ENCODE data around the gene SIDT1. TPM values are rescaled to one million over a fixed set of nuclear protein-coding genes. Genes with fewer than 3 reads are reported as not detected.

Gene SIDT1
- total and polyA plus RNA-seq, 4 donors: 0.08 to 2.2 (median 0.82) TPM

- no peak overlapping the region for H3K9ac ChIP-seq (ENCODE audit: low read depth in 1 of 2, low read length in 2 of 2)
- H3K4me3 ChIP-seq (ENCODE audit: low read depth in 1 of 3, low read length in 3 of 3): no peak overlapping the region
- no peaks in the 10 kb centered on the region for H3K9me3 ChIP-seq (ENCODE audit: control insufficient read depth in 4 of 4, low read length in 3 of 4)
- H3K27me3 ChIP-seq (ENCODE audit: control insufficient read depth in 4 of 4, insufficient read depth in 4 of 4, low read length in 3 of 4): no peaks in the 10 kb centered on the region
- peak overlapping the region in 1 of 2 donors; percentile 16 for H3K27ac ChIP-seq (ENCODE audit: low read depth in 1 of 2, low read length in 2 of 2)
- peaks cover 6 to 29% (median 20%) of the 10 kb centered on the region in 4 donors for H3K4me1 ChIP-seq (ENCODE audit: control insufficient read depth in 4 of 4, insufficient read depth in 4 of 4, low read length in 3 of 4)
- 46% methylated on average over 4 of the region's 4 CpGs for WGBS
- H3K36me3 ChIP-seq (ENCODE audit: control insufficient read depth in 4 of 4, insufficient read depth in 3 of 4, low read depth in 1 of 4, low read length in 3 of 4): peaks cover 4 to 16% (median 8%) of the 10 kb centered on the region in 4 donors
- DNase-seq (ENCODE audit: low spot score): no peak
- TF ChIP-seq GABPA (IDR thresholded peaks at IDR 0.05 in 1 of 2, conservative IDR thresholded peaks at IDR 0.05 in 1 of 2) (no peak), CTCF (IDR thresholded peaks at IDR 0.05; ENCODE audit: low read depth, low read length, missing input control) (no peak), SP1 (IDR thresholded peaks at IDR 0.05) (no peak), ATF3 (IDR thresholded peaks at IDR 0.05) (no peak), JUND (IDR thresholded peaks at IDR 0.05) (peak in 1 of 2 donors; percentile 14), HNF4A (conservative IDR thresholded peaks at IDR 0.05) (peak in 1 of 2 donors; percentile 45), RXRA (IDR thresholded peaks at IDR 0.05) (peak in 1 of 2 donors; percentile 32), FOXA1 (IDR thresholded peaks at IDR 0.05) (no peak), HNF4G (IDR thresholded peaks at IDR 0.05) (no peak), MAX (IDR thresholded peaks at IDR 0.05) (peak; percentile 39), ZBTB33 (IDR thresholded peaks at IDR 0.05) (no peak), EGR1 (IDR thresholded peaks at IDR 0.05; ENCODE audit: low read depth in 2 of 2) (no peak), YY1 (IDR thresholded peaks at IDR 0.05) (peak; percentile 66), REST (IDR thresholded peaks at IDR 0.05) (peak; percentile 14)
These were observed 128.5 kb downstream of the SIDT1 start for GRCh38 chr3:113660896-113661295.

GRCh38 chr3:113662824-113663223 is 130.5 kb downstream of the SIDT1 start:
- TF ChIP-seq HNF4A (conservative IDR thresholded peaks at IDR 0.05) (peak; percentile 29 to 54), ZBTB33 (IDR thresholded peaks at IDR 0.05) (no peak)
- peaks cover 6 to 16% (median 8%) of the 10 kb centered on the region in 4 donors for H3K36me3 ChIP-seq (ENCODE audit: control insufficient read depth in 4 of 4, insufficient read depth in 3 of 4, low read depth in 1 of 4, low read length in 3 of 4)
- 25% methylated on average over 1 of the region's 1 CpG for WGBS
- no peaks in the 10 kb centered on the region for H3K9me3 ChIP-seq (ENCODE audit: control insufficient read depth in 4 of 4, low read length in 3 of 4)
- H3K27me3 ChIP-seq (ENCODE audit: control insufficient read depth in 4 of 4, insufficient read depth in 4 of 4, low read length in 3 of 4): no peaks in the 10 kb centered on the region
- H3K4me3 ChIP-seq (ENCODE audit: low read depth in 1 of 3, low read length in 3 of 3): no peak overlapping the region
- no peak for DNase-seq (ENCODE audit: low spot score)
- H3K9ac ChIP-seq (ENCODE audit: low read depth in 1 of 2, low read length in 2 of 2): peak overlapping the region in 1 of 2 donors; percentile 58
- peaks cover 6 to 32% (median 20%) of the 10 kb centered on the region in 4 donors for H3K4me1 ChIP-seq (ENCODE audit: control insufficient read depth in 4 of 4, insufficient read depth in 4 of 4, low read length in 3 of 4)
- peak overlapping the region; percentile 74 to 79 for H3K27ac ChIP-seq (ENCODE audit: low read depth in 1 of 2, low read length in 2 of 2)

All from liver (tissue), 9 donors.